NCI-H1092 treated with DMSO at 0.1 percent for 48 hours (cell line): ENCODE data around the gene CCDC154.
"Not testable (repeated sequence)": the region's sequence is repeated elsewhere in the genome, so short reads cannot be mapped to it uniquely, and the experiment has no call there.

Experiments used
- DNase-seq: peaks from one replicate; lab custom pipeline; 2025; lab: John Stamatoyannopoulos, UW

Gene CCDC154

DNA sequence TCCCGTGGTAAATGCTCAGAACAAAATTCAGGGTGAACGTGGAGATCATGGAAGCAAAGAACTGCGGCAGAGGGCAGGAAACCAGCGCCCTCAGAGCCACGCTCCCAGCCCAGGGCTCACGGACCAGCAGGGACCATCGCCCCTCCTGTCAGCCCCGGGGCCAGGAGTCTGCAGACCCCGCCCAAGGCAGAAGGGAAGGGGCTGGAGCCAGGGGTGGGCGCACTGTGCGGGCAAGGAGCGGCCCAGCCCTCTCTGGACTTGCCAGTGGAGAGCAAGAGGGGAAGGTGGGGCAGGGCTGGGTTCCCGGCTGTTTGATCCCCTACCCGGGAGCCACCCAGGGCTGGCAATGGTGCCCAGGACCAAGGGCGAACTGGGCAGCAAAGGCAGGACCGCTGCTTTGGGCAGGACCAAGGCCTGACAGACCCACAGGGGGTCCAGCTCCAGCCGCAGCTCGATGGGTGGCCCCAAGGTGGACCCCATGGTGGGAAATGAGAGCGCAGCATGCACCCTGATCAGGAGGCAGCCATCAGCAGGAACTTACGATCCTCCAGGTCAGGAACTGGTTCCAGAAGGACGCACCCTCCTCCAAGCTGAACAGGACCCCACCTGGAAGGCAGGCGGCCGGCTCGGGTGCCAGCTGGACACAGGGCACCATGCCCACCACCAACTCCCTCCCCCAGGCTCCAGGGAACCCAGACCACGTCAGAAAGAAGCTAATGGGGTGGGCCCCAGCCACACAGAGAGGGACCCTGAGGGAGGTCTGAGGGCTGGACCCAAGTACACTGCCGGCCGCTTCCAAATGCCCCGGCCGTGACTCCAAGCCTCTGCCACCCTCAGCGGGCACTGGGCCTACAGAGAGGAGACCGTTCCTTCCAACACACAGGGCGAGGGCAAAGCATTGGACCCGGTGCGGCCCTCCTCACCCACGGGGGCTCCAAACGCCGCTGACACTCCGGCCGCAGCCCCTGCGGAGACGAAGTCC is 11.1 kb upstream of the CCDC154 start:
- no peak for DNase-seq

DNA sequence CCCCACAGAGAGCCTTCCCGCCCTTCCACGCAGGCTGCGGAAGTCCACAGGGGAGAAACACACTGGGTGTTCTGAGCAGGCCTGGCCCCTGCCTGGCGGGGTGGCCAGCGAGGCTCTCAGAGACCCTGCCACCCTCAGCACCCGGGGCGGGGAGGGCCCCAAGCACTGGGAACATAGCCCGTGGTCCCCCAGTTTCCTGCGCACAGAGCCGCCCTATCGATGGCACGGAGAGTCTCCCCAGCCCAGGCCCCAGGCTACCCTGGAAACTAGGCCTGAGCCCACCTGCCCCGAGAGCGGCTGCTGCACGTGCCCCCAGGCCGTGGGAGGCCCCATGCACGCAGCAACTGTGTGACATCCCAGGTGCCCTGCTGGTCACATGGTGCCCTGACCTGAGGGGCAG is 10.2 kb upstream of the CCDC154 start:
- DNase-seq = no peak

DNA sequence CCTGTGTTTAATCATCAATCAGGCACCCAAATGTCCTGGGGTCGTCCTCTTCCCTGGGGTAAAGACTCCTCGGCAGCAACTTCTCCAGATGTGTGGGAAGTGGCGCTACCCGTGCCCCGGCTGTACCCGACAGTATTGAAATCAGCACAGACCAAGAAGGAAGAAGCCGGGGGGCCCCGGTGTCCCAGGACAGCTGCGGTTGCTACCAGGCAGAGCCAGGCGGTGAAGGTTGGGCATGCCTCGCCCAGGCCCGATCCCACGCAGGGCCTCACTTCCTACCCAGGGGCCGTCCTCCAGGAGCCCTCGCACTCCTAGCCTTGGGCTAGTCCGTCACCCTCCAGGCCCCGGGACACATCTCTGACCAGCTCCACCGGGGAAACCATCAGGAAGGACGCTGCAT is 9.0 kb upstream of the CCDC154 start:
- DNase-seq = no peak

DNA sequence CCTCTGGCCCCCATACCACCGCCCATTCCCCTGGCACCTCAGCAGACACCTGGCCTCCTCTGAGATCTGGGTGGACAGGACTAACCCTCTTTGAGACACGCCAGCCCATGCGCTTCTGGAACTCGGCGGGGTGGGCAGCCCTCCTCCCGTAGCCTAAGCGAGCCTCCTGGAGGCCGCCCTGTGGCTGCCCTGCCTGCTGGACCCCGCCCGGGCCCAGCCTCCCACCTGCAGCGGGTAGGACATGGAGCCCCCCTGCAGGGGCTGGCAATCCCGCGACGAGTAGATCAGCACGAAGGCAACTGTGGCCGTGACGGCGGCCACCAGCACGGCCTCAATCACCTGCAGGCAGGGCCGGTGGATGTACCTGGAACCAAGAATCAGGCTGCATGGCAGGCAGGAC is 8.2 kb upstream of the CCDC154 start:
- no peak for DNase-seq

DNA sequence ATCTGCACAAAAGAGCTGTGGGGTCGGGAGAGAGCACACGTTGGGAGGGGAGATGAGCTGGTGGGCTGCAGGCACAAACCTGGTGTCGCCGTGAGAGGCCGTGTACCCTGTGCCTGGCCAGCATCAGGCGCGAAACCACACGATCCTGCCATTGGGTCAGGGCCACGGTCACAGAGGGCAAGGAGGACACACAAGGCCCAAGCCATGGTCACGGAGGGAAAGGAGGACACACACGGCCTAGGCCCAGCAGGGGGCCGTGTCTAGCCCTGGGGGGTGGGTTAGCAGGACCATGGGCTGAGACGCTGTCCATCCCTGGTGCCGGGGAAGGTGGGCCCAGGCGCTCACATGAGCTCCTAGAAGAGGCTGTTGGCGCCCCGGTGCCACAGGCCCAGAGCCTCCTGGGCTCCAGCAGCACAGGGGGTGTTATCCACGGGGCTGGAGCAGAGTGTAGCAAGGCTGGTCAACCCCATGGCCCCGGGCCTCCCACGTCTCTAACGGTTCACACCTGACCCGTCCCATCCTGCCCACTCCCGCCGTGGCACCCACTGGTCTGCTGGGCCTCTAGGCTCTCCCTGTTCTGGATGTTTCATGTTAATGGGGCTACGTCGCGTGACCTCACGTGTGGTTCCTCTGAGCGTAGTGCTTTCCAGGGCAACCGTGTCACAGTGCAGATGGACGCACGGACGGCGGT is 7.5 kb upstream of the CCDC154 start:
- DNase-seq = no peak

DNA sequence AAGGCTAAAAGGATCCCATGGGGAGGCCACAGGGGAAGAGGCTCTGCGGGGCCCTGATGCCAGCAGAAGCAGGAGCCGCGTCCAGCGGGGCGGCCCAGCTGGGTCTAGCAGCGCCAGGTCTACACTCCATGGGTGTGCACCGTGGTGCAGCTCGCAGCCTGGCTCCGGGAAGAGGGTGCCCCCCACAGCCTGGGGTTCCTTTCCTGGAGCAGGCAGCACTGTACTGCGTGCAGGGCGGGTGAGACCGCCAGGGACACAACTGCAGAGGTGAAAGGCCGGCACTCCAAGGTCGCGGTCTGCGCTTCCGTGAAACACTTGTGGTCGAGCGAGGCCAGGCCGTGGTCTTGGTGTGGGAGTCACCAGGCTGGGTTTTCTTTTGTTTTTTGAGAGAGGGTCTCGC is 6.5 kb upstream of the CCDC154 start:
- no peak for DNase-seq

DNA sequence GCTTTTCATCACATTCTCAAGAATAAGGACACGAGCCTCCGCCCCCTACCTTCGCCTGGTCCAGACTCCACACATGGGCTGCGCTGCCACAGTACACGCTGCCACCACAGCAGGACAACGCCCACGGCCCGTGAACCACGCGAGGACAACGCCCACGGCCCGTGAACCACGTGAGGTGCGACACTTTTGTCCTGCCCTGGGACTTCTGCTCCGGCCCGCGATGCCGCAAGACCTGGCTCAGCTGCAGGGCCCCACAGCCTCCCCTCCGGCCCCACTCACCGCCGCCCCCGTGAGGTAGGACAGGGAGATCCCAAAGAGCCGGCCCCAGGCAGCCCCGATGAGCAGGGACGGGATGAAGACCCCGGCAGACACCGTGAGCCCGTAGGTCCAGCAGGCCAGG is 5.9 kb upstream of the CCDC154 start:
- DNase-seq = no peak

DNA sequence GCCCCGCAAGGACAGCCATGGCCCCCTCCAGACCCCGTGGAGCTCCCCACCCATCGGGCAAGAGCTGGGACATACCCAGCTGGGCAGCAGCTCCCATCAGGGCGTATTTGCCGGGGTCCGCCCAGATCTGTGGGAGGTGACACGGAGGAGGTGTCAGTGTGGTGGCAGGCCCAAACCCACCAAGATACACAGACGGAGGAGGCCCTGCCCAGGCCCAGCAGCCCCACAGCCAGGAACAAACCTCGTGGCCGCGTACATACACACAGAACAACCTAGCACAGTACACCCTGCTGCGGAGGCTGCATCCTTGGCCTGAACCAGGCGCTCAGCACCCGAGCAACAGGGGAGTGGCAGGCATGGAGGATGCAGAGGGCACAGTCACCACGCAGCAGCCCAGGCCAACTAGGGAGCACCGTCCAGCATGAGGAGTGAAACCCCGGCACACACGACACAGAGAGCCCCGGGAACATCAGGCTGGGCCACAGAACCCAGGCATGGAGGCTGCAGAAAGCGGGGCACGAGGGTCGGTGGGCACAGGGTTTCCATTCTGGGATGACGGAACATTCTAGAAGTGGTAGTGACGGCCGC is 4.9 kb upstream of the CCDC154 start:
- DNase-seq = no peak

DNA sequence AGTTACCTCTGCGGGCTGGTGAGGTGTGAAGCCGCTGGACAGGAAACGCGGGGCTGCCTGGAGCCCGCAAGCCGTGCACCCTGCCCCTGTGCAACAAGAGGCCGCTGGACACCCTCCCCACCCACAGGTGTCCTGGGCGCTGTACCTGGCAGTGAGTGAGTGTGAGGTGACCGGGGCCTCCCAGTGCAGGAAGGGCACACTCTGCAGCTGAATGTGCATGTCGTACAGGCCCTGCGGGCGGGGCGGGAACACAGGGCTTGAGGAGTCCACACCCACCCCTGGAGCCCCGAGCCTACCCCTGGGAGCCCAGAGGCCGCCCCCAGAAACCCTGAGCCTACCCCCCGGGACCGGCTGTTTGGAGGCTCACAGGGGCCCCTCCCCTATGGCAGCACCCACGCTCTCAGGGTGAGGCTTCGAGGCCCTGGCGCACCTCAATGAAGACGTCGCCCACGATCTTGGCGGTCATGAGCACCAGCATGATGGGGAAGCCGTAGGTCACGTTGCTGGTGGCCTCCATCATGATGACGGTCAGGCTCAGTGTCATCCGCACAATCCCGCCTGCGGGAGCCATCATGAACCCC is 4.3 kb upstream of the CCDC154 start:
- no peak for DNase-seq

DNA sequence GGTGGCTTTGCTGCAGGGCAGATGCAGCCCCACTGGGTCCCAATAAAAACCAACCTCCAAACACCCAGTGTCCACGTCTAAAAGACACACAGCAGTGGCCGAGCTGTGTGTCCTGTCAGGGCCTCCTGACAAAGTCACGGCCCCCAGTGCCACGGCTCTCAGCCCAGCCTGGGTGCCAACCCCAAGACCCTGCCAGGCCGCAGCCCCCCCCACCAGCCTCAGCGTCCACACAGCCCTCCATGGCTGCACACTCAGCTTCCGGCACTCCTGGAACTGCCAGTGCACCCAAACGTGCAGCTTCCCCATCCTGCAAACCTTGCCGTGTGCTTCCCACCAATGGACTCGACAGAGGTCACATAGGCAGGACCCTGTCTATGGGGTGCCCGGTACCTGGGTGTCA is 3.6 kb upstream of the CCDC154 start:
- no peak for DNase-seq

DNA sequence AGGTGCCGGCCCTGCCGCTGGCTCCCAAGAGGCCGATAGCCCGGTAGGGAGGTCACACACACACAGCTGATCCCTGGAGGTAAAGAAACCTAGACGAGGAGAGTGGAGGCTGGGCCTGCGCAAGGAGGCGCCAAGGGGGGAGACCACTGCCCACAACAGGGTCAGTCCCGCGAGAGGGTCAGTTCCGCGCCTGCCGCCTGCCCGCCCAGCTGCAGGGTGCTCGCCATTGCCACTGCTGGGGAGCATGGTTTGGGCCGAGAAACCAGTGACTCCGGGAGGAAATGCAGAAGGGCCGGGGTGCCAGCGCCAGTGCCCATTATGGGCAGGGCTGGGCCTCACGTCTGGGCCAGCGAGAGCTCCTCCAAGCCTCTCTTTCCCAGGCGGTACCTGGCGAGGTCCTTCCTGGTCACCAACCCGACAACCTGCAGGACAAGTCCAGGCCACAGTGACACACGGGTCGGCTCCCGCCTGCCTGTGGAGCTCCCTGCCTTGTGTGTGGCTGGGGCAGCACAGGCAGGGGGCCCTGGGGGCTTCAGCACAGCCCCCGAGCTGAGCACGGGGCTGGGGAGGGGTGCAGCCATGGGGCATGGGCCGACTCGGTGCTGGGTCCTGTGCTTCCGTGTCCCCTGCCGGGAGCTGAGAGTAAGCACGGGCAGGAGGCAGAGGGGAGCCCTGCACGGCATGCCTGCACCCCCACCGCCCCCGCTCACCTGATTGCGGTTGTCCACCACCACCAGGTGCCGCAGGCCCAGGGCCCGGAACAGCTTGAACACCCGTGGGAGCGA is 2.1 kb upstream of the CCDC154 start:
- DNase-seq = no peak

DNA sequence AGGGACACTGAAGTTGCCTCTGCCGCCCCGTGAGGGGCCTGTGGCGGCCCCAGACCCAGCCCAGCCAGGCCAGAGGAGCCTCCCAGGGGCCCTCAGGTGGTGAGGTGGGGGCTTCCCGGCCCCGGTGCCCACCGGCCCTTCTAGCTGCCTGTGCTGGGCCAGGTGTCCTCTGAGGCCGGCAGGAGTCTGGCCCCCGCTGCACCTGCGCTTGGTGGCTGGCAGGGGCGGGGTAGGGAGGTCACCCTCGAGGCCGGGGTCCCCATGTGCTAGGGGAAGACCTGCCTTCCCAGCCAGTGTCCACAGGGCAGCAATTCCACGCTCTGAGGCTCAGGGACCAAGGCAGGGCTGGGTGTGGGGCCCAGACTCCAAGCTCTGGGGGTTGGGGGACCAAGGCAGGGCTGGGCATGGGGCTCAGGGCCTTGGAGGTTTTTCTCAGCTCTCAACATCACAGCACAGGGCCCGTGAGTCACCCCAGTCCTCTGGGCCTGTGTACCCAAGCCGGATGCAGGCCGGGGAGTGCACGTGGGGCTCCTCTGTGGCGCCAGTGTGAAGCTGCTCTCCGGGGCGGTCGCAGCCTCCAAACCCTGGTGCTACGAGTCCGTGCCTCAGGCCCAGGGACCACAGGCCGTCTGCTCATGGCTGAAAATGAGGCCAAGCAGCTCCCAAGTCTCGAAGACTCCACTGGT is 1.3 kb upstream of the CCDC154 start:
- DNase-seq = no peak

DNA sequence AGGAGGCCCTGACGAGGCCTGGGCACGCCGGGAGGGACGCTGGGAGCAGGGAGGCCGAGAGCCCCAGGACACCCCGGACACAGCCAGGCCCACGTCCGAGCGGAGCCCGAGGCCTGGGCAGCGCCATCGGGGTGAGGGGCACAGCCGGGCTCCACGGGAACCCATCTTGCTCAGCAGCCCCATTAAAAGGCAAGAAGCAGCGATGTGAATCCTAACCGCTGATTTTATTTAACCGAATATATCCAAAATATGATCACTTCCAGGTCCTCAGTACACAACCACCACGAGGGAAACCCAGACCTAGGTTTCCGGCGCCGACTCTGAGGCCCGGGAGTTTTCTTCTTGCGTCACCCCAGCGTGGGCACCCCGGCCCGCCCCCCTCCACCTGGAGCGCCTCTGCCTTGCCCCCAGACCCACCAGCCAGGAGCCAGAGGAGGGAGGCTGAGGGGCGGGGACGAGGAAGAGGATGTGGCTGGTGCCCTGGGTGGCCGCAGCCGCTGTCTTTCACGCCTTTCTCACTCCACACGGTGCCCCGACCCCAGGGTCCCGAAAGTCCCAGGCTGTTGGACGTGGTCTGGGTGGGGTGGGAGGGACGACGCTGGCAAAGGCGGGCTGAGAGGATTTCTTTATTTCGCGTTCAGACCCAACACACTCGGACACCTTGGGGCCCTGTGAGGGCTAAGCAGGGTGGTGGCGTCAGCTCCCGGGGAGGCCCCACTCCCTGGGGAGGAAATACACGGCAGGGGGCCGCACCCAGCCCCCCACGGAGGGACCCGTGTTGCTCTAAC is 568 bp upstream of the CCDC154 start:
- DNase-seq = no peak

DNA sequence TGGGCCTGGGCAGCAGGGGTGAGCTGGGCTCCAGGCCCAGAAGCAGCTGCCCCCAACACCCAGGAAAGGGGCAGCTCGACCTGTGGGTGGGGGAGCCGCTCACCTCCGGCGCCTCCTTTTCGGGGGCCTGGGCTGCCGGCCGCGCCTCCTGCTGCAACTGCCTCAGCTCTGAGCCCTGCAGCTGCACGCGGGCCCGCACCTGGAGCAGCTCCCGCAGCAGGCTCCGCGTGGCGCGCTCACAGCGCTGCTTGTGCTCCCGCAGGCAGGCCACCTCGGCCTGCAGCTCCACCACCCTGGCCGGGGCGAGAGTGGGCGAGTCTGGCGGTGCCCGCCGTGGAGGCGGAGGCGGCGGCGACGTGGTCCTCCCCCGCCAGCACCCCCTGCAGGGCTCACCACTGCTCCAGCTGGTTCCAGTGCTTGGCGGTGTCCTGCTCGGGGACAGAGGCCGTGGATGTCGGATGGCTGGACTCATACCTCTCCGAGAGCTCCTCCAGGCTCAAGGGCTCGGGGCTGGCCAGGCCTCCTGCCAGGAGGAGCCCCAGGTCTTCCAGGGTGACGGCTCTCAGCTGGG is 868 bp downstream of the CCDC154 start:
- no peak for DNase-seq

DNA sequence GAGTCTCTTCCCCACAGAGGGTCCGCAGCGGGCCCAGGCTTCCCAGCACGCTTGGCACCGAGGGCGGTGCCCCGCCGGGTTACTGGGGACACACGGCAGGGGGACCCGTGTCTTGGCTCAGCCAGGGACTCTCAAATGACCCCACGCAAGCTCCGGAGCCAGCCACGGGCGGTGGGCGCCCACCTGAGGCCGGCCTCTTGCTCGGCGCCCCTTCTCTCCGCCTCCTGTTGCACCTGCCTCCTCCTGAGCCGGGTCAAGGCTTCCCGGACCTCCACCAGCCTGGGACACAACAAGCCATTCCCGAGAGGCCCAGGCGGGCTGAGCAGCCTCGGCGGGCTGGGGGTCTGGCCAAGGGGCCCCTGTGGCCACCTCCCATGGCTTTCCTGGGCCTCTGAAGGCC is 1.7 kb downstream of the CCDC154 start:
- no peak for DNase-seq

DNA sequence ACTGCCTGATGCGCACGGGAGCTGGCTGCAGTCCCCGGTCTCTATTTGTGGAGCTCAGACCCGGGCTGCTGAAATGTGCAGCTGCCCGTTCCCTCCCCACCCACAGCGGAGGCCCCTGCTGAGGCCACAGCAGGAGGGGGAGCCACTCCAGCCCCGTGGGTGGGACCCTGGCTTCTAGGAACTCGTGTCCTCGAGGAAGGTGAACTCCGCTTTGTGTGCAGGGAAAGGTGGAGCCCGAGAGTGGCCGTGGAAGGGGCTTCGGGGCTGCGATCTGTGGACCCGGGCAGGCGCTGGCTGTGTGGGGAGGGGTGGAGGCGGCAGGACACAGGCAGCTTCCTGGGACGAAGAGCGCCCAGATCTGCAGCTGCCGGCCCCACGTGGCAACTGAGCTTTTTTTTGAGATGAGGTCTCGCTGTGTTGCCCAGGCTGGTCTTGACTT is 2.9 kb downstream of the CCDC154 start:
- no peak for DNase-seq

DNA sequence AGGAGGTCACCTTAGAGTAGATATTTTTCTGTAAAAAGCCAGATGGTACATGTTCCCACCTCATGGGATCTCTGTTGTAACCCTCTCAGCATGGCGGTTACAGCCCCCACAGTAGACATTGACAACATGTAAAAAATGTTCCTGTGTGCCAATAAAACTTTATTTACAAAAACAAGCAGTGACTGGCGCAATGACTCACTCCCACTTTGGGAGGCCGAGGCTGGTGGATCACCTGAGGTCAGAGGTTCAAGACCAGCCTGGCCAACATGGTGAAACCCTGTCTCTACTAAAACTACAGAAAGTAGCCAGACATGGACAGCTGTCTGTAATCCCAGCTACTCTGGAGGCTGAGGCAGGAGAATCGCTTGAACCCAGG is 4.7 kb downstream of the CCDC154 start:
- DNase-seq = not testable (repeated sequence)

DNA sequence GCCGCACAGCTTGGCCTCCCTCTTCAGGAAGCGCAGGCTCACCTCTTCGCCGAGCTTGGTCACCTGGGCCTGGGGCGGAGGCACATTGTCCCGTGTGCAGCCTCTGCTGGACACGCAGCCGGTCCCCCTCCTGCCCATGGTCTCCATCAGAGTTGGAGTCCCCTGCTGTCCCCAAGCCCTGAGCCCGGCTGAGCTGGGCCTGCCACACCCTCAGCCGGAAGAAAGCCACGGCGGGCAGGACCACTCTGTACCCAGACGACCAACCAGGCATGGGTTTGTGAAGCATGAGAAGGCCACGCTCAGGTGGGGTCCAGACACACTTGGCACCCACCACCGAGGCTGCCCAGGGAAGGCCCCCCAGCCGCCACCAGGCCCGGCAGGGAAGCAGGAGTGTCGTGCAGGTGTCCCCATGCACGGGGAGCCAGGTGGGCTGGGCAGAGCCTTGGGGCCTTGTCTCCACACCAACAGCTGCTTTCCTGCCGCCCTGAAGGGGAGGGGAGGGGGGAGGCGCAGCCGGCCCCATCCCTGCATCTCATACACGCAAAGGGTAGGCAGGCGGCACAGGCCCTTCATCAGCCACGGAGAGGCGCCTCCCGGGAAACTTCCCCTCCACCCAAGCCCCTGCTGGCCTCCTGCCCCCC is 5.2 kb downstream of the CCDC154 start:
- no peak for DNase-seq

DNA sequence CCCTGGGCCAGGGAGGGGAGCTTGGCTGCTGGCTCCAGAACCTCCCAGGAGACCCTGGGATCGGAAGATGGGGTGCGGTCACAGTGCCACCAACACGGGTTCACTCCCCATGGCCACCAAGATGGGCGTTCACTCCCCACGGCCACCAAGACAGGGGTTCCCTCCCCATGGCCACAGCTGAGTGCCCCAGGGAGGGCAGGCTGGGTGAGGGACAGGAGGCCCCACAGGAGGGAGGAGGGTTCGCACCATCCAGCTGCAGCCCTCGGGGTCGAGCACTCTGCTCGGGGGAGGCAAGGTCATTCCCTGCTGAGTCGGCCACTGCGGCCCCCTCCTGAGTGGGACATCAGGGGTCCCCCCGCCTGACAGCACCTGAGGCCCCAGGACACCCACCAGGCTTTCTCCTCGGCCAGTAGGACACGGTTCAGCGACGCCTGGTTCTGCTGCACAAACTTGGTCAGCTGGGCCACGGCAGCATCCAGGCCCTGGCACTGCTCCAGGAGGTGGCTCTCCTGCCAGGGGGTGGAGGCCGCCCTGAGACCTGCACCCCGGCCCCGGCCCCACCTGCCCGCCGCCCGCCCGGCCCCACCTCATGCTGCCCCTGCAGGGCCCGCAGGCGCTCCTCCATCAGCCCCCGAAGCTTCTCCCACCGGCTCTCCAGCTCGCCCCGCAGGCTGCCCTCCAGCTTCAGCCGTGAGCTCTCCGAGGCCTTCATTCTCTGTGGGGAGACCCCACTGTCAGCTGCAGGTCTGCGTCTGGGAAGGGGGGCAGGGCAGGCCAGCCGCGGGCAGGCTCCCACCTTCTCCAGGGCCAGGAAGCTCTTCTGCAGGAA is 5.9 kb downstream of the CCDC154 start:
- DNase-seq = peak; percentile 54
